OCI-LY1 (cell line): ENCODE results near the gene PALS1.

Experiments used
- CTCF ChIP-seq: fragments of 200-600 bp; sonication (generic), shearing (Covaris generic); IDR thresholded peaks from 2 replicates; pipeline ENCODE4 v1.5.1; 2017; ENCODE audit warnings: mild to moderate bottlenecking, antibody characterized with exemption, low read length, moderate library complexity, mixed read lengths
- EZH2 ChIP-seq: fragments of 200-600 bp; sonication (generic), shearing (Covaris generic); IDR thresholded peaks from 2 replicates; pipeline ENCODE4 v1.8.0; 2017; ENCODE audit warnings: borderline replicate concordance, mixed run types, mild to moderate bottlenecking, antibody characterized with exemption, low read length, moderate library complexity, mixed read lengths

GRCh38 chr14:67257906-67258305 lies 16.7 kb downstream of the PALS1 start:
- TF ChIP-seq EZH2 (no peak), CTCF (no peak)
